Activated CD8-positive, alpha-beta T cell treated with anti-CD3 and anti-CD28 coated beads for 36 hours (primary cell): ENCODE results near the gene IQCE. TPM values are rescaled to one million over a fixed set of nuclear protein-coding genes. Genes with fewer than 3 reads are reported as not detected.
"Not testable (repeated sequence)": the region's sequence is repeated elsewhere in the genome, so short reads cannot be mapped to it uniquely, and the experiment has no call there.

Experiments used
- ATAC-seq: fragments of 200-7000 bp; cut with Tn5 transposase; one replicate; pipeline ENCODE4 v1.10.0; 2021; ENCODE audit warnings: mild to moderate bottlenecking, moderate library complexity
- CTCF ChIA-PET: fragments of 350-600 bp; sonication (Branson Sonifier 250); formaldehyde crosslinking; loops from one replicate; lab custom pipeline; 2021; ENCODE audit warnings: antibody characterized with exemption; lab: Charles Lee
- POLR2A ChIA-PET: fragments of 350-600 bp; sonication (Branson Sonifier 250); formaldehyde crosslinking; loops from one replicate; lab custom pipeline; 2021; ENCODE audit warnings: antibody characterized with exemption; lab: Charles Lee
- DNase-seq: peaks from one replicate; pipeline ENCODE4 v3.0.0-alpha.2; 2020
- H3K27ac Mint-ChIP-seq: one replicate; pipeline ENCODE4 v1.8.0; 2021; ENCODE audit warnings: mild to moderate bottlenecking, mixed read lengths
- H3K27me3 Mint-ChIP-seq: one replicate; pipeline ENCODE4 v1.8.0; 2021; ENCODE audit warnings: mixed read lengths
- H3K36me3 Mint-ChIP-seq: one replicate; pipeline ENCODE4 v1.8.0; 2021; ENCODE audit warnings: low read depth, mixed read lengths
- H3K4me1 Mint-ChIP-seq: one replicate; pipeline ENCODE4 v1.8.0; 2021; ENCODE audit warnings: low read depth, mixed read lengths
- H3K4me3 Mint-ChIP-seq: one replicate; pipeline ENCODE4 v1.8.0; 2021; ENCODE audit warnings: mild to moderate bottlenecking, moderate library complexity, mixed read lengths
- H3K9me3 Mint-ChIP-seq: one replicate; pipeline ENCODE4 v1.8.0; 2021; ENCODE audit warnings: mixed read lengths
- intact Hi-C: fragments of 100-400 bp; cut with micrococcal nuclease; formaldehyde crosslinking; loops from one replicate; pipeline ENCODE4 v1.10.0; 2022
- total RNA-seq, 2 experiments: library from RNA; stranded (reverse); gene quantifications; one replicate each; pipeline ENCODE4 v1.2.3, GENCODE V29; 2021
- TF ChIP-seq, protein P1 (sequence below): fragments of 200-600 bp; IDR thresholded peaks from one replicate; pipeline ENCODE4 v1.8.0; 2022; ENCODE audit warnings: antibody characterized with exemption, mild to moderate bottlenecking

Gene IQCE
- total RNA-seq, 2 experiments from 2014 or later: 4.0 to 4.3 TPM

DNA sequence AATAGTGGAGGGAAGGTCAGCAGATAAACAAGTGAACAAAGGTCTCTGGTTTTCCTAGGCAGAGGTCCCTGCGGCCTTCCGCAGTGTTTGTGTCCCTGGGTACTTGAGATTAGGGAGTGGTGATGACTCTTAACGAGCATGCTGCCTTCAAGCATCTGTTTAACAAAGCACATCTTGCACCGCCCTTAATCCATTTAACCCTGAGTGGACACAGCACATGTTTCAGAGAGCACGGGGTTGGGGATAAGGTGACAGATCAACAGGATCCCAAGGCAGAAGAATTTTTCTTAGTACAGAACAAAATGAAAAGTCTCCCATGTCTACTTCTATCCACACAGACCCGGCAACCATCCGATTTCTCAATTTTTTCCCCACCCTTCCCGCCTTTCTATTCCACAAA is 25.2 kb upstream of the IQCE start:
- H3K27ac Mint-ChIP-seq, POLR2A ChIA-PET, H3K9me3 Mint-ChIP-seq, DNase-seq, ATAC-seq, H3K36me3 Mint-ChIP-seq, intact Hi-C loops, H3K27me3 Mint-ChIP-seq, CTCF ChIA-PET, H3K4me3 Mint-ChIP-seq: not testable (repeated sequence)
- H3K4me1 Mint-ChIP-seq: peaks cover 28% of the 10 kb centered on the region

DNA sequence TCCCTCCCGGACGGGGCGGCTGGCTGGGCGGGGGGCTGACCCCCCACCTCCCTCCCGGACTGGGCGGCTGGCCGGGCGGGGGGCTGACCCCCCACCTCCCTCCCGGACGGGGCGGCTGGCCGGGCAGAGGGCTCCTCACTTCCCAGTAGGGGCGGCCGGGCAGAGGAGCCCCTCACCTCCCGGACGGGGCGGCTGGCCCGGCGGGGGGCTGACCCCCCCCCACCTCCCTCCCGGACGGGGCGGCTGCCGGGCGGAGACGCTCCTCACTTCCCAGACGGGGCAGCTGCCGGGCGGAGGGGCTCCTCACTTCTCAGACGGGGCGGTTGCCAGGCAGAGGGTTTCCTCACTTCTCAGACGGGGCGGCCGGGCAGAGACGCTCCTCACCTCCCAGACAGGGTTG is 24.6 kb upstream of the IQCE start:
- CTCF ChIA-PET, intact Hi-C loops, H3K4me3 Mint-ChIP-seq, H3K36me3 Mint-ChIP-seq, POLR2A ChIA-PET, H3K27ac Mint-ChIP-seq, DNase-seq, H3K27me3 Mint-ChIP-seq, ATAC-seq, H3K9me3 Mint-ChIP-seq: not testable (repeated sequence)
- H3K4me1 Mint-ChIP-seq: peaks cover 21% of the 10 kb centered on the region

DNA sequence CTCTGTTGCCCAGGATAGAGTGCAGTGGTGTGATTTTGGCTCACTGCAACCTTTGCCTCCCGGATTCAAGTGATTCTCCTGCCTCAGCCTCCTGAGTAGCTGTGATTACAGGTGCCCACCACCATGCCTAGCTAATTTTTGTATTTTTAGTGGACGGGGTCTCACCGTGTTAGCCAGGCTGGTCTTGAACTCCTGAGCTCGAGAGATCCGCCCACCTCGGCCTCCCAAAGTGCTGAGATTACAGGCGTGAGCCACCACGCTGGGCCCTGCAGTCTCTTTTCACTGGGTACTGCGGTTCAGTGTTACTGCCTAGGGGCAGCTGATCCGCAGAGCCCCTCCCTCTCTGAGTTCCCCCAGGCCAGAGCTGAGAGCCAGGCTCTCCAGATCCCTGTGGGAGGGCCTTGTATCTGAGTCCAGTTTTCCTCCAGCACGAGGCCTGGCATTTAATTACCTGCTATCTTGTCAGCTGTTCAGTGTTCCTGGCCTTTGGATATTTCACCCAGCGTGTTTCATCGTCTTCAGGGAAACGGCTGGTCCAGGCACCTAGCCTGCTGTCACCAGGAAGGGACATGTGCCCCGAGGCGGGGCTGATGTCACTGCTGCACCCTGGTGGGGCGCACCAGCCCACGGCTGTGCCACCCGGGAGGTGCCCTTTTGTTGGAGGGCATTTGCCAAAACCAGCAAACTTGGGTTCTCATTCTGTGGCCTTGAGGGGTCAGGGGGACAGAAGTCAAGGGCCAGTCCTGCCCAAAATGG is 22.7 kb upstream of the IQCE start:
- intact Hi-C loops, CTCF ChIA-PET, H3K4me3 Mint-ChIP-seq, H3K9me3 Mint-ChIP-seq, H3K27ac Mint-ChIP-seq, H3K4me1 Mint-ChIP-seq, POLR2A ChIA-PET, H3K27me3 Mint-ChIP-seq, H3K36me3 Mint-ChIP-seq, ATAC-seq, DNase-seq: not testable (repeated sequence)

DNA sequence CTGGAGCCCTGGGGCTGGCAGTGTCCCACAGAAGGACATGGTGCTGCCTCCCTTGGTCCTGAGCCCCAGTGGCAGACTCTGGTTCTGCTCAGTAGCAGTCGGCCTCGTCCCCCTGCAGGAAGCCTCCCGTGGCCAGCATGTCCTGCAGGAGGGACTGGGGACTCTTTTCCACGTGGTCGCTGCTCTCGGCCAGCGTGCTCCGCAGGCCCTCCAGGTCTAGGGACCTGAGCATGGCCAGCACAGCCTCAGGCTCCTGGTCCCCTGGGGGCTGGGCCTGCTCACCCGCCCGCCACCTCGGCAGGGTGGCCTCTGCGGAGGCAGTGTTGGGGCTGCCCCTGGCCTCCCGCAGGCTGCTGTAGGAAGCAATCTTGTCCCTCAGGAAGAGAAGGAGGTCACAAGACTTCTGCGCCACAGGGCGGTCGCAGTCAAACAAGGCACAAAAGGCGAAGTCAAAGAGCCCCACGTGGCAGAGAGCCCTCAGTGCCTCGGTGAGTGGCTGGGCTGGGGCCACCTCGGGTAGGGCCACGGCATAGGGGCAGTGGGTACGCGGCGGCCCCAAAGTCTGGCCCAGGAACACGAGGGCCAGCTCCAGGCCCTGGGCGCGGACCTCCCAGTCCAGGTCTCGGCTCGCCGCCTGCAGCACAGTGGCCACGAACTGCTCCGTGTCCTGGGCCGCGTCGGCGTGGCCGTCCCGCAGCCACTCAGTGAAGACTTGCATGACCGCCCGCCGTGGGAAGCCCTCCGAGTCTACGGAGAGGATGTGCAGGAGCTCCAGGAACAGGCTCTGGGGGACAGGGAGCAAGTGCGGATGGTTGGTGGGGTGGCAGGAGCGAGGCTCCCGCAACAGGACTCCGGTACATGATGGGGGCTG is 20.6 kb upstream of the IQCE start:
- Mint-ChIP-seq H3K27ac (no peak overlapping the region), H3K27me3 (no peaks in the 10 kb centered on the region), H3K9me3 (no peaks in the 10 kb centered on the region), H3K4me1 (no peaks in the 10 kb centered on the region), H3K4me3 (no peak overlapping the region), H3K36me3 (peaks cover 4% of the 10 kb centered on the region)
- ATAC-seq: no peak
- TF ChIP-seq, protein P1, sequence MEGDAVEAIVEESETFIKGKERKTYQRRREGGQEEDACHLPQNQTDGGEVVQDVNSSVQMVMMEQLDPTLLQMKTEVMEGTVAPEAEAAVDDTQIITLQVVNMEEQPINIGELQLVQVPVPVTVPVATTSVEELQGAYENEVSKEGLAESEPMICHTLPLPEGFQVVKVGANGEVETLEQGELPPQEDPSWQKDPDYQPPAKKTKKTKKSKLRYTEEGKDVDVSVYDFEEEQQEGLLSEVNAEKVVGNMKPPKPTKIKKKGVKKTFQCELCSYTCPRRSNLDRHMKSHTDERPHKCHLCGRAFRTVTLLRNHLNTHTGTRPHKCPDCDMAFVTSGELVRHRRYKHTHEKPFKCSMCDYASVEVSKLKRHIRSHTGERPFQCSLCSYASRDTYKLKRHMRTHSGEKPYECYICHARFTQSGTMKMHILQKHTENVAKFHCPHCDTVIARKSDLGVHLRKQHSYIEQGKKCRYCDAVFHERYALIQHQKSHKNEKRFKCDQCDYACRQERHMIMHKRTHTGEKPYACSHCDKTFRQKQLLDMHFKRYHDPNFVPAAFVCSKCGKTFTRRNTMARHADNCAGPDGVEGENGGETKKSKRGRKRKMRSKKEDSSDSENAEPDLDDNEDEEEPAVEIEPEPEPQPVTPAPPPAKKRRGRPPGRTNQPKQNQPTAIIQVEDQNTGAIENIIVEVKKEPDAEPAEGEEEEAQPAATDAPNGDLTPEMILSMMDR: no peak
- CTCF ChIA-PET: no interaction called here
- intact Hi-C loops: no loop called here
- no peak for DNase-seq
- POLR2A ChIA-PET: interaction anchor here (0.8 to 1.8 kb wide), 3 partner anchors 8 to 28 kb away, joined by 3 to 7 read pairs (median 4); no protein-coding TSS in a partner anchor

GRCh38 chr7:2539031-2539911 is 19.5 kb upstream of the IQCE start:
- H3K27ac Mint-ChIP-seq: no peak overlapping the region
- H3K27me3 Mint-ChIP-seq: no peaks in the 10 kb centered on the region
- no peak overlapping the region for H3K4me3 Mint-ChIP-seq
- intact Hi-C loops: no loop called here
- CTCF ChIA-PET: interaction anchor here (1.1 kb wide), 1 partner anchor 16 kb away, joined by 3 read pairs; no protein-coding TSS in a partner anchor
- peaks cover 4% of the 10 kb centered on the region for H3K36me3 Mint-ChIP-seq
- no peak for DNase-seq
- no peaks in the 10 kb centered on the region for H3K9me3 Mint-ChIP-seq
- TF ChIP-seq, protein P1: no peak
- POLR2A ChIA-PET: interaction anchor here (0.9 to 2.5 kb wide), 7 partner anchors 9 to 69 kb away, joined by 3 to 8 read pairs (median 4); no protein-coding TSS in a partner anchor
- H3K4me1 Mint-ChIP-seq: no peaks in the 10 kb centered on the region
- ATAC-seq: no peak

GRCh38 chr7:2540133-2540532 is 18.6 kb upstream of the IQCE start:
- no peak for DNase-seq
- TF ChIP-seq, protein P1: no peak
- Mint-ChIP-seq H3K4me1 (no peaks in the 10 kb centered on the region), H3K27me3 (no peaks in the 10 kb centered on the region), H3K36me3 (peaks cover 6% of the 10 kb centered on the region), H3K4me3 (no peak overlapping the region), H3K9me3 (no peaks in the 10 kb centered on the region), H3K27ac (no peak overlapping the region)
- no peak for ATAC-seq
- intact Hi-C loops: no loop called here
- ChIA-PET POLR2A (interaction anchor here (0.8 to 2.5 kb wide), 7 partner anchors 9 to 70 kb away, joined by 3 to 8 read pairs (median 4); no protein-coding TSS in a partner anchor), CTCF (interaction anchor here (0.6 to 1.1 kb wide), 2 partner anchors 17 to 71 kb away, joined by 3 to 4 read pairs; no protein-coding TSS in a partner anchor)
